ENCODE data around the gene NPC1L1.

Gene NPC1L1

GRCh38 chr7:44488955-44489354 is 52.2 kb downstream of the NPC1L1 start:
- TF ChIP-seq CTCF (IDR thresholded peaks at IDR 0.05): no peak
- peak overlapping the region; percentile 99 for H3K4me3 ChIP-seq
- H3K27ac ChIP-seq: no peak overlapping the region
- no peak for DNase-seq (ENCODE audit: low spot score)

GRCh38 chr7:44486693-44487092 is 54.4 kb downstream of the NPC1L1 start:
- Histone ChIP-seq H3K4me3 (no peak overlapping the region), H3K27ac (no peak overlapping the region)
- no peak for DNase-seq (ENCODE audit: low spot score)
- TF ChIP-seq CTCF (IDR thresholded peaks at IDR 0.05): no peak

- no peak overlapping the region for H3K27ac ChIP-seq
- H3K4me3 ChIP-seq: no peak overlapping the region
- no peak for DNase-seq (ENCODE audit: low spot score)
- TF ChIP-seq CTCF (IDR thresholded peaks at IDR 0.05): no peak
Measured at GRCh38 chr7:44486001-44486400, 55.1 kb downstream of the NPC1L1 start.

GRCh38 chr7:44484482-44485313 is 56.4 kb downstream of the NPC1L1 start:
- Histone ChIP-seq H3K4me3 (no peak overlapping the region), H3K27ac (no peak overlapping the region)
- no peak for TF ChIP-seq CTCF (IDR thresholded peaks at IDR 0.05)
- no peak for DNase-seq (ENCODE audit: low spot score)

GRCh38 chr7:44482502-44483485 is 58.3 kb downstream of the NPC1L1 start:
- Histone ChIP-seq H3K4me3 (no peak overlapping the region), H3K27ac (no peak overlapping the region)
- no peak for TF ChIP-seq CTCF (IDR thresholded peaks at IDR 0.05)
- no peak for DNase-seq (ENCODE audit: low spot score)

GRCh38 chr7:44477938-44478337 is 63.2 kb downstream of the NPC1L1 start:
- H3K4me3 ChIP-seq: no peak overlapping the region
- no peak for DNase-seq (ENCODE audit: low spot score)
- no peak overlapping the region for H3K27ac ChIP-seq
- TF ChIP-seq CTCF (IDR thresholded peaks at IDR 0.05): no peak

All from coronary artery (tissue), 2 donors.